ENCODE measurements around the gene NEGR1. TPM values are rescaled to one million over a fixed set of nuclear protein-coding genes. Genes with fewer than 3 reads are reported as not detected.

Gene NEGR1
- total RNA-seq, 4 donors from 2014 or later: 1.6 to 4.7 (median 2.3) TPM

DNA sequence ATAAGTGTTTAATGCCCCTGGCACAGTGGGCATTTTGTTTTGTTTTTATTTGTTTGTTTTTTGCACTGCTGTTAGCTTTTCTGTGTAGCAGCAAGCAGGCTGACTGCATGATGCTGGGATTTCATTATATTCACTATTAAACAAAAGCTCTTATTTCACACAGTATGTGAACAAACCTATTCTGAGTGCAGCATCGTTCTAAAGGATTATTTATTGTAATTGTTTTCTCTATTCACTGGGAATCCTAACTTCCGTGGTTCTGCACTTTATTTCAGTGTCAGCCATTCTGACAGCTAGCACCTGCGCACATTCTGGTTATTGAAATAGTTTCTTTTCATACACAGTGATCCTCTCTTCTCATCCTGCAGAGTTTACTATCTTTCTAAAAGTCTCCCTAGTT lies 595.0 kb downstream of the NEGR1 start:
- no peaks in the 10 kb centered on the region for H3K4me1 ChIP-seq
- TF ChIP-seq POLR2A (IDR thresholded peaks at IDR 0.05): no peak
- TF ChIP-seq, protein P1, sequence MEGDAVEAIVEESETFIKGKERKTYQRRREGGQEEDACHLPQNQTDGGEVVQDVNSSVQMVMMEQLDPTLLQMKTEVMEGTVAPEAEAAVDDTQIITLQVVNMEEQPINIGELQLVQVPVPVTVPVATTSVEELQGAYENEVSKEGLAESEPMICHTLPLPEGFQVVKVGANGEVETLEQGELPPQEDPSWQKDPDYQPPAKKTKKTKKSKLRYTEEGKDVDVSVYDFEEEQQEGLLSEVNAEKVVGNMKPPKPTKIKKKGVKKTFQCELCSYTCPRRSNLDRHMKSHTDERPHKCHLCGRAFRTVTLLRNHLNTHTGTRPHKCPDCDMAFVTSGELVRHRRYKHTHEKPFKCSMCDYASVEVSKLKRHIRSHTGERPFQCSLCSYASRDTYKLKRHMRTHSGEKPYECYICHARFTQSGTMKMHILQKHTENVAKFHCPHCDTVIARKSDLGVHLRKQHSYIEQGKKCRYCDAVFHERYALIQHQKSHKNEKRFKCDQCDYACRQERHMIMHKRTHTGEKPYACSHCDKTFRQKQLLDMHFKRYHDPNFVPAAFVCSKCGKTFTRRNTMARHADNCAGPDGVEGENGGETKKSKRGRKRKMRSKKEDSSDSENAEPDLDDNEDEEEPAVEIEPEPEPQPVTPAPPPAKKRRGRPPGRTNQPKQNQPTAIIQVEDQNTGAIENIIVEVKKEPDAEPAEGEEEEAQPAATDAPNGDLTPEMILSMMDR (IDR thresholded peaks at IDR 0.05): no peak
- no peak overlapping the region for H3K27ac ChIP-seq
- H3K27me3 ChIP-seq: no peaks in the 10 kb centered on the region
- H3K9me3 ChIP-seq: no peaks in the 10 kb centered on the region
- DNase-seq: no peak
- H3K36me3 ChIP-seq: no peaks in the 10 kb centered on the region
- H3K4me3 ChIP-seq: no peak overlapping the region

DNA sequence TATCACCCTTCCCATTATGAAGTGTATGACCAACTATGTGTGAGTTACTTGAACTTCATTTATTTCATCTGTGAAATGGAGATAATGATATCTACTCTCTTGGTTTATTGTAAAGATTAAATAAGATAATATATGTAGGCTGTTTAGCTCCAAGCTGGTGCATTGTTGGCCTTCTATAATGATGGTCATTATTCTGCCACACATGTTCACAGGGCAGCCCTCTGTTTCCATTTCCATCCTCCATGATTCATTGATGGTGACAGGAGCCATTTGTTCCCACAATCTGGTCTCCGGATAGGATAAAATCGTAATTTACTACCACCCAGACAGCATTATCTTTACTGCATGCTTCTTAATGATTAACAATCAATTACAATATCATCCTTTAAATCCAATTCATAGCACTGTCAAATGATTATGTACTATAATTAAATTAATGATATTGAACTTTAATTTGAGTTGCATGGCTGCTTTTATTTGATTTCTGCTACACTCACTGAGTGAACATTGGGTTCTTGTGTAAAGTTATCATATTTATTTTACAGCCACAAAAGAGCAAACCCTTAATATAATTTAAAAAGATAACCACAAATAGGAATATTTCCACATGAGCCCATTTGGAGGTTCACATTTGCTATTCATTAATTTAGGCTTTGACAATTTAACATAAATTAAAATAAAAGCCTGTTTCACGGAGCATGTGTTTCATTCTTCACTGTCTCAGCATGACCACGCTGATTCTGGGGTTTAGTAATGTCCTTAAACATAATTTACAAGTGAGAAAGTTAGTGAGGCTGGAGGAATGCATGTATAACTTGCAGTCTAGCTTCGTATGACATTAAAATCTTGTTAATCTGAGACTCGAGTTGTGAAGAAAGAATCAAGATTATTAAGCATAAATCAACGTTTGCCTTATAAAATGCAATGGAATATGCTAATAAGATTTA lies 605.1 kb downstream of the NEGR1 start:
- H3K9me3 ChIP-seq: no peaks in the 10 kb centered on the region
- no peak for DNase-seq
- no peak overlapping the region for H3K4me3 ChIP-seq
- TF ChIP-seq, protein P1 (IDR thresholded peaks at IDR 0.05): no peak
- no peak for TF ChIP-seq POLR2A (IDR thresholded peaks at IDR 0.05)
- H3K27ac ChIP-seq: no peak overlapping the region
- H3K36me3 ChIP-seq: no peaks in the 10 kb centered on the region
- H3K27me3 ChIP-seq: no peaks in the 10 kb centered on the region
- no peaks in the 10 kb centered on the region for H3K4me1 ChIP-seq

DNA sequence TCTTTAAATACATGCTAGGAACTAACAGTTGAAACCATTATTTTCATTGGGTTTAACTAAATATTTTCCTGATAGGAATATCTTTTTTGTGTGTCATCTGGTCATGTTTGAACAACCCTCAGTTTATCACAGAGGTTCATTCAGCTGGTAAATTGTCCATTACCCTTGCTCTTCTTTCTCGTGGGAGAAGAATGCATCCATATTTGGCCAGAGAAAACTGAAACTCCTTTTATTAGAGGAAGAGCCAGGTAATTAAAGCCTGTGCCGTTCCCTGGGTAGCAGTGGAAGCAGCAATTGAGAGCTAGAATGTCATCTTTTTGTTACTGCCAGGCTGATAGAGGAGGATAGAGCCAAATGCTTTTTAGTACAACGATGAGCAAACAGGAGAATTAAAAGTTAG lies 614.3 kb downstream of the NEGR1 start:
- no peaks in the 10 kb centered on the region for H3K9me3 ChIP-seq
- H3K27me3 ChIP-seq: no peaks in the 10 kb centered on the region
- no peak overlapping the region for H3K4me3 ChIP-seq
- no peaks in the 10 kb centered on the region for H3K4me1 ChIP-seq
- H3K36me3 ChIP-seq: no peaks in the 10 kb centered on the region
- no peak for DNase-seq
- no peak overlapping the region for H3K27ac ChIP-seq
- no peak for TF ChIP-seq POLR2A (IDR thresholded peaks at IDR 0.05)
- TF ChIP-seq, protein P1 (IDR thresholded peaks at IDR 0.05): no peak

DNA sequence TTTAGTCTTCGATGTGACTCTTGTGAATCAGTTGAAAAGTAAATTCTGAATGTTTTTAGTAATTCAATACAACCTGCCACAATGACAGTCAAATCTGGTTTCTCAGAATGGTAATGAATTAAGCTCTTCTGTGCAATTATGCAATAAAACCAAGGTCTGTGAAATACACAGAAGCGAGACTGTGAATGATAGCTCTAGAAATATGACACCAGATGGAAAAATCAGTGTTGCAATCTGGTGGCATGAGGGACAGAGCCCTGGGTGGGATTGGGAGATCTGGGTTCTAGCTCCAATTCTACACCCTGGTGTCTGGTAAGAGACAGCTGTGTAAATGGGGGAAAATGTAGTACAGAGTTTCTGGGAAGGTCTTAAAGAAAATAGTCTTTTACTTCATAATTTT lies 615.1 kb downstream of the NEGR1 start:
- TF ChIP-seq, protein P1 (IDR thresholded peaks at IDR 0.05): no peak
- no peak for TF ChIP-seq POLR2A (IDR thresholded peaks at IDR 0.05)
- Histone ChIP-seq H3K4me3 (no peak overlapping the region), H3K9me3 (no peaks in the 10 kb centered on the region), H3K4me1 (no peaks in the 10 kb centered on the region), H3K27ac (no peak overlapping the region), H3K36me3 (no peaks in the 10 kb centered on the region), H3K27me3 (no peaks in the 10 kb centered on the region)
- DNase-seq: no peak

DNA sequence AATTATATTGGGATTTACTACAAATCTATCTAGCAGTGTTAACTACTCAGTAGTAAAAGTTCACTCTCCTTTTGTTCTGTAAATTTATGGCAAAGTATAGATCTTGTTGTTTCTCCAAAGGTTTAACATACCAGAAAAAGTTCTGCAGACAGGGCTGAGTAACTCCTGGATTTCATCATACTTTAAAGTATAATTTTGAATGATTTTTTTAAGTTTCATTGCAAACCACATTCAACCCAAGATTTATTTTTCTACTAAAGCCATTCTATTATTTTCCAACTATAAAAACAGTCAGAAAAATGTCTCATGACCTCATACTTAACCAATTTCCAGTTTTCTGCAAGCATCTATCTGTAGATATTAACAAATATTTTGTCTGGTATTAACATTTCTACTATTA lies 615.7 kb downstream of the NEGR1 start:
- H3K27ac ChIP-seq: no peak overlapping the region
- H3K4me3 ChIP-seq: no peak overlapping the region
- no peak for DNase-seq
- no peaks in the 10 kb centered on the region for H3K36me3 ChIP-seq
- no peak for TF ChIP-seq POLR2A (IDR thresholded peaks at IDR 0.05)
- TF ChIP-seq, protein P1 (IDR thresholded peaks at IDR 0.05): no peak
- no peaks in the 10 kb centered on the region for H3K4me1 ChIP-seq
- H3K9me3 ChIP-seq: no peaks in the 10 kb centered on the region
- H3K27me3 ChIP-seq: no peaks in the 10 kb centered on the region

Data from Peyer's patch (tissue), 4 donors.